Measurements from ENCODE around the gene ADARB2.

GRCh38 chr10:1452777-1453176, 284.5 kb downstream of the ADARB2 start:
- TF ChIP-seq CTCF (IDR thresholded peaks at IDR 0.05) (no peak), POLR2A (IDR thresholded peaks at IDR 0.05) (no peak), EP300 (IDR thresholded peaks at IDR 0.05; ENCODE audit: low read depth) (no peak)
